B cell (primary cell): ENCODE results near the gene SART1. TPM values are rescaled to one million over a fixed set of nuclear protein-coding genes. Genes with fewer than 3 reads are reported as not detected.

Experiments used
- ATAC-seq: fragments of 200-7000 bp; cut with Tn5 transposase; one replicate; pipeline ENCODE4 v1.10.0; 2021; ENCODE audit warnings: low read depth, mild to moderate bottlenecking, moderate number of reproducible peaks, moderate library complexity
- CTCF ChIA-PET: fragments of 350-600 bp; sonication (Branson Sonifier 250); formaldehyde crosslinking; loops from one replicate; lab custom pipeline; 2021; ENCODE audit warnings: antibody characterized with exemption, inconsistent platforms; lab: Charles Lee
- POLR2A ChIA-PET: fragments of 350-600 bp; sonication (Branson Sonifier 250); formaldehyde crosslinking; loops from one replicate; lab custom pipeline; 2021; ENCODE audit warnings: antibody characterized with exemption; lab: Charles Lee
- DNase-seq: peaks from one replicate; pipeline ENCODE4 v3.0.0; 2013
- H2AFZ ChIP-seq: 2 replicates; pipeline ENCODE4 v1.6.1; 2012; ENCODE audit warnings: mild to moderate bottlenecking, low read depth, low read length; ENCODE audit not compliant: insufficient read depth, poor library complexity, severe bottlenecking
- H3K27ac ChIP-seq, 2 donors: 1 replicate in 1 of 2; 2 replicates in 1 of 2; pipeline ENCODE4 v1.5.1; 2012 to 2013; ENCODE audit warnings: low read length in 2 of 2, mild to moderate bottlenecking in 2 of 2, moderate library complexity in 1 of 2
- H3K27me3 ChIP-seq, 4 experiments: fragments of 200-600 bp in 1 of 4; sonication (generic) in 1 of 4; replicated peaks in 1 of 4; 1 replicate in 2 of 4; 2 replicates in 2 of 4; pipeline versions ENCODE4 v1.6.1 to v1.7.0; 2013 to 2016; ENCODE audit warnings: low read length in 3 of 4, mild to moderate bottlenecking in 2 of 4, mixed read lengths in 1 of 4, moderate library complexity in 1 of 4; ENCODE audit not compliant: insufficient read depth in 4 of 4, control insufficient read depth in 3 of 4; ENCODE audit errors: control extremely low read depth in 1 of 4
- H3K36me3 ChIP-seq, 2 experiments: replicated peaks in 1 of 2; 1 replicate in 1 of 2; 2 replicates in 1 of 2; pipeline versions ENCODE4 v1.6.1 to v1.7.1; 2013; ENCODE audit warnings: low read length in 1 of 2; ENCODE audit not compliant: insufficient read depth in 2 of 2, control insufficient read depth in 1 of 2; ENCODE audit errors: control extremely low read depth in 1 of 2, extremely low read depth in 1 of 2
- H3K4me1 ChIP-seq, 2 donors: fragments of 200-600 bp in 1 of 2; sonication (generic) in 1 of 2; 1 replicate in 1 of 2; 2 replicates in 1 of 2; pipeline versions ENCODE4 v1.5.1 to v1.6.1; 2013 to 2017; ENCODE audit warnings: low read length in 2 of 2; ENCODE audit not compliant: control insufficient read depth in 2 of 2, insufficient read depth in 2 of 2
- H3K4me2 ChIP-seq: replicated peaks from 2 replicates; pipeline ENCODE3; 2012; ENCODE audit warnings: mild to moderate bottlenecking, low read depth, low read length; ENCODE audit not compliant: poor library complexity, severe bottlenecking
- H3K4me3 ChIP-seq, 5 experiments: fragments of 200-600 bp in 1 of 5; sonication (generic) in 1 of 5; 1 replicate in 3 of 5; 2 replicates in 2 of 5; pipeline versions ENCODE4 v1.5.1 to v1.7.0; 2011 to 2016; ENCODE audit warnings: low read length in 4 of 5, mild to moderate bottlenecking in 4 of 5, low read depth in 2 of 5, control low read depth in 1 of 5, moderate library complexity in 1 of 5; ENCODE audit not compliant: insufficient read depth in 1 of 5; ENCODE audit errors: control extremely low read depth in 1 of 5, extremely low read depth in 1 of 5
- H3K79me2 ChIP-seq: fragments of 200-600 bp; sonication (generic); one replicate; pipeline ENCODE4 v1.6.0; 2016; ENCODE audit warnings: low read length; ENCODE audit not compliant: control insufficient read depth, insufficient read depth
- H3K9ac ChIP-seq: fragments of 200-600 bp; sonication (generic); 2 replicates; pipeline ENCODE4 v1.6.1; 2017; ENCODE audit warnings: mild to moderate bottlenecking, low read length, moderate library complexity
- H3K9me3 ChIP-seq, 3 donors: one replicate each; pipeline versions ENCODE4 v1.6.1 to v1.7.1; 2013; ENCODE audit warnings: low read length in 2 of 3; ENCODE audit not compliant: control insufficient read depth in 2 of 3, insufficient read depth in 1 of 3; ENCODE audit errors: control extremely low read depth in 1 of 3
- H4K20me1 ChIP-seq: 2 replicates; pipeline ENCODE4 v1.6.0; 2012; ENCODE audit warnings: mild to moderate bottlenecking, low read length; ENCODE audit not compliant: insufficient read depth, control insufficient read depth, poor library complexity, severe bottlenecking
- H3K27ac Mint-ChIP-seq: one replicate; pipeline ENCODE4 v1.8.0; 2021; ENCODE audit warnings: mixed read lengths
- H3K27me3 Mint-ChIP-seq: one replicate; pipeline ENCODE4 v1.8.0; 2021; ENCODE audit warnings: mixed read lengths
- H3K4me1 Mint-ChIP-seq: one replicate; pipeline ENCODE4 v1.8.0; 2021; ENCODE audit warnings: mixed read lengths
- H3K4me3 Mint-ChIP-seq: one replicate; pipeline ENCODE4 v1.8.0; 2021; ENCODE audit warnings: mixed read lengths
- H3K9me3 Mint-ChIP-seq: one replicate; pipeline ENCODE4 v1.8.0; 2022; ENCODE audit warnings: mixed read lengths; ENCODE audit not compliant: insufficient read depth
- EZH2 ChIP-seq: IDR thresholded peaks from 2 replicates; pipeline ENCODE4 v1.6.1; 2012; ENCODE audit warnings: borderline replicate concordance, low read depth, mild to moderate bottlenecking, moderate library complexity, low read length; ENCODE audit not compliant: insufficient read depth, poor library complexity, severe bottlenecking
- WGBS: methylation state at CpG from one replicate; pipeline ENCODE4 v1.1.5; 2013; ENCODE audit warnings: missing lambda C conversion rate; ENCODE audit not compliant: insufficient coverage; 5-methylcytosine and 5-hydroxymethylcytosine counted together
- intact Hi-C: fragments of 100-400 bp; cut with micrococcal nuclease; formaldehyde crosslinking; loops from one replicate; pipeline ENCODE4 v1.10.0; 2022
- polyA plus RNA-seq: library from polyadenylated mRNA; depleted of rRNA; stranded (reverse); fragments of >200 nt; gene quantifications from 2 replicates; pipeline ENCODE4 v1.2.3, GENCODE V29; 2012
- total RNA-seq, 2 donors: library from RNA; stranded (reverse); fragments of 120-200 nt in 1 of 2; gene quantifications; 1 replicate in 1 of 2; 2 replicates in 1 of 2; pipeline versions ENCODE4 v1.2.3 to v1.2.4, GENCODE V29; 2013 to 2022
- TF ChIP-seq, protein P1 (sequence below): fragments of 200-600 bp; IDR thresholded peaks from one replicate; pipeline ENCODE4 v1.8.0; 2022; ENCODE audit warnings: antibody characterized with exemption, mild to moderate bottlenecking

SART1 gene
- total and polyA plus RNA-seq, 2 donors (not counting 1 experiment from before 2014, with no cell fraction given), result 74.5 to 102 TPM

DNA sequence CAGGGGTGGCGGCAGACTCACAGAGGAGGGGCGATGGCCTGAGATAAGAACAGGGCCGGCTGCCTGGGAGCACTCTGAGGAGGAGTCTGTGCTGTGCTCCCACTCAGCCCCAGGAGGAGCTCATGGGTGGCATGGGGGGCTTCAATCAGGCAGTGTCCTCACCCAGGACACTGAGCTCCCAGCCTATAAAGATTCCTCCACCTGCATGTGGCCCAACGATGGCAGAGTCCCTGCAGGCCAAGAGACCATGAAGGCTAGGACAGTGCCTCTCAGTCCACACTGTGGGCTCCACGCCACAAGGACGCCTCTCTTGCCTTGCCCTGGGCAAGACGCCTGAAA is 52.2 kb downstream of the SART1 start:
- ChIA-PET CTCF (no interaction called here), POLR2A (no interaction called here)
- Mint-ChIP-seq H3K9me3 (no peaks in the 10 kb centered on the region), H3K4me3 (no peak overlapping the region), H3K4me1 (peaks cover 2% of the 10 kb centered on the region), H3K27me3 (peaks cover 8% of the 10 kb centered on the region), H3K27ac (no peak overlapping the region)
- H3K9ac ChIP-seq, result no peak overlapping the region
- ATAC-seq (no peak), DNase-seq (no peak)
- H3K79me2 ChIP-seq, result no peaks in the 10 kb centered on the region
- no peaks in the 10 kb centered on the region for H3K36me3 ChIP-seq
- H4K20me1 ChIP-seq, result no peaks in the 10 kb centered on the region
- WGBS, result 92% methylated on average over 7 of the region's 7 CpGs
- peaks cover 11 to 13% of the 10 kb centered on the region in 2 donors for H3K4me1 ChIP-seq
- peaks cover 0 to 12% (median 0%) of the 10 kb centered on the region in 3 donors for H3K9me3 ChIP-seq
- peaks cover 0 to 29% (median 12%) of the 10 kb centered on the region in 4 experiments for H3K27me3 ChIP-seq
- no peak overlapping the region for H2AFZ ChIP-seq
- no peak overlapping the region for H3K4me2 ChIP-seq
- intact Hi-C loops, result no loop called here
- H3K4me3 ChIP-seq, result no peak overlapping the region
- TF ChIP-seq, protein P1, sequence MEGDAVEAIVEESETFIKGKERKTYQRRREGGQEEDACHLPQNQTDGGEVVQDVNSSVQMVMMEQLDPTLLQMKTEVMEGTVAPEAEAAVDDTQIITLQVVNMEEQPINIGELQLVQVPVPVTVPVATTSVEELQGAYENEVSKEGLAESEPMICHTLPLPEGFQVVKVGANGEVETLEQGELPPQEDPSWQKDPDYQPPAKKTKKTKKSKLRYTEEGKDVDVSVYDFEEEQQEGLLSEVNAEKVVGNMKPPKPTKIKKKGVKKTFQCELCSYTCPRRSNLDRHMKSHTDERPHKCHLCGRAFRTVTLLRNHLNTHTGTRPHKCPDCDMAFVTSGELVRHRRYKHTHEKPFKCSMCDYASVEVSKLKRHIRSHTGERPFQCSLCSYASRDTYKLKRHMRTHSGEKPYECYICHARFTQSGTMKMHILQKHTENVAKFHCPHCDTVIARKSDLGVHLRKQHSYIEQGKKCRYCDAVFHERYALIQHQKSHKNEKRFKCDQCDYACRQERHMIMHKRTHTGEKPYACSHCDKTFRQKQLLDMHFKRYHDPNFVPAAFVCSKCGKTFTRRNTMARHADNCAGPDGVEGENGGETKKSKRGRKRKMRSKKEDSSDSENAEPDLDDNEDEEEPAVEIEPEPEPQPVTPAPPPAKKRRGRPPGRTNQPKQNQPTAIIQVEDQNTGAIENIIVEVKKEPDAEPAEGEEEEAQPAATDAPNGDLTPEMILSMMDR, result no peak
- TF ChIP-seq EZH2, result no peak
- H3K27ac ChIP-seq, result no peak overlapping the region

DNA sequence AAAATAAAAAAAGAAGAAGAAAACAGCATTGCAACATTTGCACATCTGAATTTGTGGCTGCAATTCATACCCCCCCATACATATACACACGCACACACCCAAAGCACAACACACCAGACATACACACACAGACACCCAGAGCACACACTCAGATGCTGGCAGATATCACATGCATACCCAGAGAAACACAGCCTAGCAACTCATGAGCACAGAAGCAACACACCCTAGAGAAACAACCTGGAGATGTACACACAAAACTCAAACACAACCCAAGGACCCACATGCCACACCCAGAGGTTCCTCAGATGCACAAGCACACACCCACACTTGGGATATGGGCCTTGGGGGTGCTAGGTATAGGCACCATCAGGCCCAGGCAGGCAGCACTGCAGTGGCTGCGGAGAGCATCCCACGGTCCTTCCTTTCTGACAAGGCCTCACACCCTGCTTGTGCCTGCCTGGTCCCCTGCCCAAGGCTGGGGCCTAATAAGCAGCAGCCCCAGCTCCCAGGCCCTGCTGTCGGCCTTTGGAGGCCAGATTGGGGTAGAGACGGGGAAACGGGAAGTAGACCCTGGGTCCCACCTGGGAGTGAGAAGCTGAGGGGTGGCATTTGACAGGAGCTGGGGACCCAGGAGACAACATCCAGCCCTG is 53.4 kb downstream of the SART1 start:
- Histone ChIP-seq H3K9ac (no peak overlapping the region), H3K27me3 (peaks cover 0 to 29% (median 12%) of the 10 kb centered on the region in 4 experiments), H3K9me3 (peaks cover 0 to 12% (median 0%) of the 10 kb centered on the region in 3 donors), H2AFZ (no peak overlapping the region), H3K79me2 (no peaks in the 10 kb centered on the region), H3K27ac (no peak overlapping the region), H4K20me1 (no peaks in the 10 kb centered on the region), H3K4me1 (peaks cover 11 to 13% of the 10 kb centered on the region in 2 donors), H3K4me3 (no peak overlapping the region), H3K4me2 (no peak overlapping the region), H3K36me3 (no peaks in the 10 kb centered on the region)
- DNase-seq (no peak), ATAC-seq (no peak)
- 95% methylated on average over 6 of the region's 6 CpGs for WGBS
- Mint-ChIP-seq H3K9me3 (no peaks in the 10 kb centered on the region), H3K27ac (no peak overlapping the region), H3K27me3 (peaks cover 8% of the 10 kb centered on the region), H3K4me1 (peaks cover 2% of the 10 kb centered on the region), H3K4me3 (no peak overlapping the region)
- POLR2A ChIA-PET, result interaction anchor here (0.7 kb wide), 1 partner anchor 302 kb away, joined by 3 read pairs; no protein-coding TSS in a partner anchor
- TF ChIP-seq EZH2, result no peak
- TF ChIP-seq, protein P1, result no peak
- CTCF ChIA-PET, result no interaction called here
- intact Hi-C loops, result no loop called here
